MCF 10A (cell line): Measurements from ENCODE around the gene SASH1. TPM values are rescaled to one million over a fixed set of nuclear protein-coding genes. Genes with fewer than 3 reads are reported as not detected.

ENCODE experiments used
- BruUV-seq: library from RNA; stranded (reverse); fragments of 400-500 nt; replicated peaks from 2 replicates; lab custom pipeline; 2021; lab: Mats Ljungman, UMichigan
- CTCF ChIA-PET: fragments of 300-600 bp; sonication (Branson Sonifier 250); formaldehyde crosslinking; extraction: SDS; loops from one replicate; lab custom pipeline; 2021; ENCODE audit warnings: antibody characterized with exemption, inconsistent platforms; lab: Yijun Ruan, JAX
- POLR2A ChIA-PET: fragments of 300-600, 350-650 bp; sonication (Branson Sonifier 250); formaldehyde crosslinking; extraction: SDS; loops from one replicate; lab custom pipeline; 2020; ENCODE audit warnings: antibody characterized with exemption, inconsistent platforms; lab: Yijun Ruan, JAX
- DNase-seq: peaks from one replicate; pipeline ENCODE4 v3.0.0-alpha.2; 2018; ENCODE audit not compliant: unreplicated experiment
- H3K27ac Mint-ChIP-seq: one replicate; pipeline ENCODE4 v1.8.0; 2022; ENCODE audit warnings: mild to moderate bottlenecking, low read depth, mixed read lengths; ENCODE audit not compliant: unreplicated experiment
- H3K27me3 Mint-ChIP-seq: one replicate; pipeline ENCODE4 v1.8.0; 2022; ENCODE audit warnings: mixed read lengths; ENCODE audit not compliant: insufficient read depth, unreplicated experiment
- H3K36me3 Mint-ChIP-seq: one replicate; pipeline ENCODE4 v1.8.0; 2022; ENCODE audit warnings: mild to moderate bottlenecking, moderate library complexity, mixed read lengths; ENCODE audit not compliant: insufficient read depth, unreplicated experiment
- H3K4me1 Mint-ChIP-seq: one replicate; pipeline ENCODE4 v1.8.0; 2022; ENCODE audit warnings: mixed read lengths; ENCODE audit not compliant: insufficient read depth, unreplicated experiment
- H3K4me3 Mint-ChIP-seq: one replicate; pipeline ENCODE4 v1.8.0; 2022; ENCODE audit warnings: mild to moderate bottlenecking, moderate library complexity, mixed read lengths; ENCODE audit not compliant: unreplicated experiment
- H3K9me3 Mint-ChIP-seq: one replicate; pipeline ENCODE4 v1.8.0; 2022; ENCODE audit warnings: mixed read lengths; ENCODE audit not compliant: unreplicated experiment
- intact Hi-C: fragments of 100-400 bp; cut with micrococcal nuclease; formaldehyde crosslinking; loops from 2 replicates; pipeline ENCODE4 v1.14.1; 2022
- total RNA-seq: library from RNA; stranded (reverse); gene quantifications from 2 replicates; pipeline ENCODE4 v1.2.3, GENCODE V29; 2022
- TF ChIP-seq, protein P1 (sequence below): fragments of 200-600 bp; IDR thresholded peaks from one replicate; pipeline ENCODE4 v1.8.0; 2022; ENCODE audit warnings: antibody characterized with exemption, mild to moderate bottlenecking; ENCODE audit not compliant: unreplicated experiment

SASH1 gene
- total RNA-seq, 1 experiment from 2014 or later, result 18.4 TPM

DNA sequence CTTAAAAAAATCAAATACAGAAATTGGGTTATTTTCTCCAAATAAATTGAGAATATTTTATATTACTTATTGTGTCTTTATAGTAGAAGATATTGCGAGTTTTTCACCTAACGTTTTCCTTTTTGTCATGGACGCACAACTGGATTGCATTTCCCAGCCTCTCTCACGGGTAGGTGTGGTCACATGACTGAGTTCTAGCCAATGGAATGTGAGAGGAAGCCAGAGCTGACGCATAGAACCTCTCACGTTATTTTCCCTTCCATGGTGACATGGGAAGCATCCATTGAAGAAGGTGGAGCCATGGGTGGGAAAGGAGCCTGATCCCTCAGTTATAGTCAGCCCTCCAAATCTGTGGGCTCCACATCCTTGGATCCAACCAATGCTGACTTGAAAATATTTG is 248.2 kb downstream of the SASH1 start:
- no TSS peak for BruUV-seq
- Mint-ChIP-seq H3K9me3 (peaks cover 15% of the 10 kb centered on the region), H3K27me3 (no peaks in the 10 kb centered on the region), H3K4me3 (no peak overlapping the region), H3K4me1 (peaks cover 10% of the 10 kb centered on the region), H3K36me3 (no peaks in the 10 kb centered on the region), H3K27ac (no peak overlapping the region)
- intact Hi-C loops, result no loop called here
- TF ChIP-seq, protein P1, sequence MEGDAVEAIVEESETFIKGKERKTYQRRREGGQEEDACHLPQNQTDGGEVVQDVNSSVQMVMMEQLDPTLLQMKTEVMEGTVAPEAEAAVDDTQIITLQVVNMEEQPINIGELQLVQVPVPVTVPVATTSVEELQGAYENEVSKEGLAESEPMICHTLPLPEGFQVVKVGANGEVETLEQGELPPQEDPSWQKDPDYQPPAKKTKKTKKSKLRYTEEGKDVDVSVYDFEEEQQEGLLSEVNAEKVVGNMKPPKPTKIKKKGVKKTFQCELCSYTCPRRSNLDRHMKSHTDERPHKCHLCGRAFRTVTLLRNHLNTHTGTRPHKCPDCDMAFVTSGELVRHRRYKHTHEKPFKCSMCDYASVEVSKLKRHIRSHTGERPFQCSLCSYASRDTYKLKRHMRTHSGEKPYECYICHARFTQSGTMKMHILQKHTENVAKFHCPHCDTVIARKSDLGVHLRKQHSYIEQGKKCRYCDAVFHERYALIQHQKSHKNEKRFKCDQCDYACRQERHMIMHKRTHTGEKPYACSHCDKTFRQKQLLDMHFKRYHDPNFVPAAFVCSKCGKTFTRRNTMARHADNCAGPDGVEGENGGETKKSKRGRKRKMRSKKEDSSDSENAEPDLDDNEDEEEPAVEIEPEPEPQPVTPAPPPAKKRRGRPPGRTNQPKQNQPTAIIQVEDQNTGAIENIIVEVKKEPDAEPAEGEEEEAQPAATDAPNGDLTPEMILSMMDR, result no peak
- CTCF ChIA-PET, result interaction anchor here (1.1 kb wide), 1 partner anchor 8 kb away, joined by 3 read pairs; no protein-coding TSS in a partner anchor
- POLR2A ChIA-PET, result no interaction called here
- DNase-seq, result no peak

DNA sequence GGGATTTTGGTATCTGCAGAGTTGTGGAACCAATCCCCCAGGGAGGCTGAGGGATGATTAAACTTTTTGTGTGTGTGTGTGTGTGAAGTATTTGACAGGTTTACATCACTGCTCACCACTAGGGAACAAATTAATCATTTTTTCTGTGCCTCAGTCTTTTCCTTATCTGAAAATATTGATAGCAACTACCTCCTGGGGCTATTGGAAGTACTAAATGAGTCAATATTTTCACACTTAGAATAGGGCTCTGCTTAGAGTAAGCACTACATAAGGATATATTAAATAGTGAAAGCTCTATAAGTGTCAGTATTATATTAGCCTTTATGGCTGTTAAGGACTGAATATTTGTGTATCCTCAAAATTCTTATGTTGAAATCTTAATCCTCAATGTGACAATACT is 249.0 kb downstream of the SASH1 start:
- no peak overlapping the region for H3K4me3 Mint-ChIP-seq
- intact Hi-C loops, result no loop called here
- POLR2A ChIA-PET, result no interaction called here
- TF ChIP-seq, protein P1, result no peak
- CTCF ChIA-PET, result no interaction called here
- DNase-seq, result no peak
- H3K27me3 Mint-ChIP-seq, result no peaks in the 10 kb centered on the region
- H3K4me1 Mint-ChIP-seq, result peaks cover 10% of the 10 kb centered on the region
- BruUV-seq, result no TSS peak
- no peaks in the 10 kb centered on the region for H3K36me3 Mint-ChIP-seq
- H3K9me3 Mint-ChIP-seq, result peaks cover 9% of the 10 kb centered on the region
- no peak overlapping the region for H3K27ac Mint-ChIP-seq

DNA sequence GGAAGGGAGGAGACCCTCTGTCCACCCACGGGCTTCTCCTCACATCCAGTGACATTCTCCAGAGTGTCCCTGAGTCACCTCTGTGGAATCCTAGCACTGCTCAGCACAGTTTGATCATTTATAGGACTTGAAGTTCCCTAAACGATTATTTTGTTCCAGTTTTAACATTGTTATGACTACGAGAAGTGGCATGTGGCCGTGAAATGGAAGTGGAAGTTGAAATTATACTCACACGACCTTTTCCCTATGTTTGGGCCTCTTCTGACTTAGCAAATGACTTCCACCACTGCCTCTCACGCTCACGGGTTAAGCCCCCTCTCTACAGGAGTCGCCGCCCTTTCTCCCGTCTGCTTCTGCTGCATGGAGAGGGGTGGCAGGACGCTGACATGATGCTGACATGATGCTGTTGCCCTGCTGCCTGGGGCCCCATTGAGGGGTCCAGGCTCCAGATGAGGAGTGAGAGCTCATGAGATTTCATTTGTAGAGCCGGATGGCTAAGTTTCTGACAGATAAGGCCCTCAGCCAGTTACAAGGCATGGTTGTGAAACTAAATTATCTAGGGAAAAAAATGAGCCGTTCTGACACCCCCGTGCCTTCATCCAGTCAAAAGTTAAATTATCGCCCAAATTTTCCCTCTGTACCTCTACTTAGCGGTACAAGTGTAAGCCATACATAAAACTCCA is 250.6 kb downstream of the SASH1 start:
- H3K27me3 Mint-ChIP-seq, result no peaks in the 10 kb centered on the region
- H3K4me3 Mint-ChIP-seq, result no peak overlapping the region
- intact Hi-C loops, result no loop called here
- ChIA-PET CTCF (no interaction called here), POLR2A (no interaction called here)
- no peak overlapping the region for H3K27ac Mint-ChIP-seq
- H3K36me3 Mint-ChIP-seq, result no peaks in the 10 kb centered on the region
- BruUV-seq, result no TSS peak
- H3K9me3 Mint-ChIP-seq, result peaks cover 4% of the 10 kb centered on the region
- H3K4me1 Mint-ChIP-seq, result peaks cover 10% of the 10 kb centered on the region
- DNase-seq, result no peak
- TF ChIP-seq, protein P1, result no peak

DNA sequence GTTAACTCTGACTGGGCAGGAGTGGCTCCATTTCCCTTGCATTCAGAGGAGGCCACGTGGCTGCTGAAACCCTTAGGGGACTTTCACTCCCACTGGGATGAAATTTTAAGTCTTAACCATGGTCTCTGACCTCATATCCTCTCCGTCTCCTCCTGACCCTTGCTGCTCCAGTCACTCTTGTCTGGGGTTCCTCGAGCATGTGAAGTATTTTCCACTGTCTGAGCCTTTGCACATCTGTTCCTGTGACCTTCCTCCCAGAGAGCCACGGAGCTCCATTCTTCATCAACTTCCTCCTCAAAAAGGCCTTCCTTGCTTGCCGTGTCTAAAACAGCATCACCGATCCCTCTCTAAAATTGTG is 251.2 kb downstream of the SASH1 start:
- no peak overlapping the region for H3K4me3 Mint-ChIP-seq
- H3K27me3 Mint-ChIP-seq, result no peaks in the 10 kb centered on the region
- no peak for DNase-seq
- TF ChIP-seq, protein P1, result no peak
- no TSS peak for BruUV-seq
- H3K9me3 Mint-ChIP-seq, result no peaks in the 10 kb centered on the region
- peaks cover 10% of the 10 kb centered on the region for H3K4me1 Mint-ChIP-seq
- intact Hi-C loops, result no loop called here
- no peak overlapping the region for H3K27ac Mint-ChIP-seq
- POLR2A ChIA-PET, result no interaction called here
- H3K36me3 Mint-ChIP-seq, result no peaks in the 10 kb centered on the region
- CTCF ChIA-PET, result no interaction called here
